Smooth muscle cell (in vitro differentiated cells): ENCODE measurements around the gene EIF5. TPM values are rescaled to one million over a fixed set of nuclear protein-coding genes. Genes with fewer than 3 reads are reported as not detected.

Experiments
- DNase-seq: peaks from one replicate; lab custom pipeline; 2025; ENCODE audit not compliant: unreplicated experiment; lab: John Stamatoyannopoulos, UW
- H2AFZ ChIP-seq: fragments of 200-600 bp; sonication (generic); 2 replicates; pipeline ENCODE4 v1.6.0; 2016; ENCODE audit warnings: antibody characterized with exemption, low read depth, mild to moderate bottlenecking
- H3F3A ChIP-seq: fragments of 200-600 bp; sonication (generic); 2 replicates; pipeline ENCODE4 v1.6.0; 2017; ENCODE audit warnings: antibody characterized with exemption, low read depth
- H3K27ac ChIP-seq: fragments of 200-600 bp; sonication (generic); 2 replicates; pipeline ENCODE4 v1.5.1; 2016; ENCODE audit warnings: low read depth, mild to moderate bottlenecking
- H3K27me3 ChIP-seq: fragments of 200-600 bp; sonication (generic); 2 replicates; pipeline ENCODE4 v1.6.1; 2016; ENCODE audit warnings: low read depth, mild to moderate bottlenecking
- H3K36me3 ChIP-seq: fragments of 200-600 bp; sonication (generic); 2 replicates; pipeline ENCODE4 v1.5.1; 2016; ENCODE audit warnings: low read depth
- H3K4me1 ChIP-seq: fragments of 200-600 bp; sonication (generic); 2 replicates; pipeline ENCODE4 v1.5.1; 2016; ENCODE audit warnings: low read depth
- H3K4me2 ChIP-seq: fragments of 200-600 bp; sonication (generic); 2 replicates; pipeline ENCODE4 v1.6.0; 2016; ENCODE audit warnings: mild to moderate bottlenecking
- H3K4me3 ChIP-seq: fragments of 200-600 bp; sonication (generic); 2 replicates; pipeline ENCODE4 v1.5.1; 2016; ENCODE audit warnings: mild to moderate bottlenecking
- H3K79me2 ChIP-seq: fragments of 200-600 bp; sonication (generic); 2 replicates; pipeline ENCODE4 v1.6.0; 2016; ENCODE audit warnings: low read depth, mild to moderate bottlenecking
- H3K9ac ChIP-seq: fragments of 200-600 bp; sonication (generic); 2 replicates; pipeline ENCODE4 v1.6.0; 2016; ENCODE audit warnings: low read depth
- H3K9me3 ChIP-seq: fragments of 200-600 bp; sonication (generic); replicated peaks from 2 replicates; pipeline ENCODE4 v1.5.1; 2016; ENCODE audit warnings: low read depth
- H4K20me1 ChIP-seq: fragments of 200-600 bp; sonication (generic); 2 replicates; pipeline ENCODE4 v1.6.0; 2016; ENCODE audit warnings: low read depth
- WGBS: methylation state at CpG from one replicate; pipeline ENCODE4 v1.1.7; 2016; ENCODE audit warnings: low lambda C conversion rate; 5-methylcytosine and 5-hydroxymethylcytosine counted together
- polyA plus RNA-seq: library from polyadenylated mRNA; unstranded; fragments of >200 nt; fragmentation: Nextera tagmentation; extraction: Ambion mirVana; gene quantifications from 2 replicates; pipeline ENCODE4 v1.2.1, GENCODE V29; 2016
- total RNA-seq: library from RNA; depleted of rRNA; stranded (reverse); fragments of >200 nt; gene quantifications from 2 replicates; pipeline ENCODE4 v1.2.3, GENCODE V29; 2014
- TF ChIP-seq, protein P1 (sequence below): fragments of 200-600 bp; sonication (generic); IDR thresholded peaks from 2 replicates; pipeline ENCODE4 v1.5.1; 2017; ENCODE audit warnings: borderline replicate concordance, mild to moderate bottlenecking, antibody characterized with exemption; ENCODE audit not compliant: insufficient read depth, poor library complexity, severe bottlenecking

Gene EIF5
- total and polyA plus RNA-seq, 2 experiments from 2014 or later = 278 to 290 TPM

DNA sequence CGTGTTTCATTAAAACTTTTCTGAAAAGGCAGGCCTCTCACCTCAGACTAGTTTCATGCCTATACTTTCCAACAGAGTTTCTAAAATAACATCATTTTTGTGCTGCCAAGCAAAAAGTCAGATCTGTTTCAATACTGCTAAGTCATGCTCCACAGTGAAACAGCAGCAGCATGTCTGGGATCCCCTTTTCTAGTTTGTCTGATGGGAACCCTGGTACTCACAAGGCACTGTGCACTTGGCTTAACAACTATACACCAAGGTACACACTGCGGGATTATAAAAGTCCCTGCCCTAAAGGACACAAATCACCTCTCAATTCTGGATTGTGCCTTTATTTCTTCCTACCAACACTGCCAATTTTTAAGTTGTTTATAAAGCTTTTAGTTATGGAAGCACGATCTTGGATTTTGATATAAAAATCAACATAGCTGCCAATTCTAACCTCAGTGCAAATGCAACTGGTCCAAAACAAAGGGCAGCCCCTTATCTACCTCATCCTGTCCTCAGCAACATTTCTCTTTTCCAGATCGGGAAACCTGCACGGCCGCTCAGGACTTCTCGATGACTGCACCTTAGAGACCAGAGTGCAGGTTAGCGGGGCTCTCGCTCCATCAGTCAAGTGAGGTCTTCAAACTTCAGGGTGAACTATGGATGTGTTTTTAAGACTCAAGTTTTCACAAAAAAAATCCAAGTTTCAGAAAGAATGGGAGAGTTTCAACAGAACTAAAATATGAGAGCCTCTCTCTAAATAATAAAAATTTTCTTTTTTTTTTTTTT is 1.7 kb upstream of the EIF5 start:
- TF ChIP-seq, protein P1, sequence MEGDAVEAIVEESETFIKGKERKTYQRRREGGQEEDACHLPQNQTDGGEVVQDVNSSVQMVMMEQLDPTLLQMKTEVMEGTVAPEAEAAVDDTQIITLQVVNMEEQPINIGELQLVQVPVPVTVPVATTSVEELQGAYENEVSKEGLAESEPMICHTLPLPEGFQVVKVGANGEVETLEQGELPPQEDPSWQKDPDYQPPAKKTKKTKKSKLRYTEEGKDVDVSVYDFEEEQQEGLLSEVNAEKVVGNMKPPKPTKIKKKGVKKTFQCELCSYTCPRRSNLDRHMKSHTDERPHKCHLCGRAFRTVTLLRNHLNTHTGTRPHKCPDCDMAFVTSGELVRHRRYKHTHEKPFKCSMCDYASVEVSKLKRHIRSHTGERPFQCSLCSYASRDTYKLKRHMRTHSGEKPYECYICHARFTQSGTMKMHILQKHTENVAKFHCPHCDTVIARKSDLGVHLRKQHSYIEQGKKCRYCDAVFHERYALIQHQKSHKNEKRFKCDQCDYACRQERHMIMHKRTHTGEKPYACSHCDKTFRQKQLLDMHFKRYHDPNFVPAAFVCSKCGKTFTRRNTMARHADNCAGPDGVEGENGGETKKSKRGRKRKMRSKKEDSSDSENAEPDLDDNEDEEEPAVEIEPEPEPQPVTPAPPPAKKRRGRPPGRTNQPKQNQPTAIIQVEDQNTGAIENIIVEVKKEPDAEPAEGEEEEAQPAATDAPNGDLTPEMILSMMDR = no peak
- H3K9me3 ChIP-seq = no peaks in the 10 kb centered on the region
- peaks cover 22% of the 10 kb centered on the region for H3K4me1 ChIP-seq
- peak overlapping the region; percentile 100 for H3K9ac ChIP-seq
- H3K79me2 ChIP-seq = peaks cover 27% of the 10 kb centered on the region
- no peaks in the 10 kb centered on the region for H3K27me3 ChIP-seq
- peaks cover 15% of the 10 kb centered on the region for H3K36me3 ChIP-seq
- peak overlapping the region; percentile 99 for H3K4me3 ChIP-seq
- H3K27ac ChIP-seq = peak overlapping the region; percentile 98
- peaks cover 27% of the 10 kb centered on the region for H4K20me1 ChIP-seq
- H2AFZ ChIP-seq = no peak overlapping the region
- no peak for DNase-seq
- 77% methylated on average over 9 of the region's 9 CpGs for WGBS
- peaks cover 25% of the 10 kb centered on the region for H3F3A ChIP-seq
- peak overlapping the region; percentile 88 for H3K4me2 ChIP-seq

DNA sequence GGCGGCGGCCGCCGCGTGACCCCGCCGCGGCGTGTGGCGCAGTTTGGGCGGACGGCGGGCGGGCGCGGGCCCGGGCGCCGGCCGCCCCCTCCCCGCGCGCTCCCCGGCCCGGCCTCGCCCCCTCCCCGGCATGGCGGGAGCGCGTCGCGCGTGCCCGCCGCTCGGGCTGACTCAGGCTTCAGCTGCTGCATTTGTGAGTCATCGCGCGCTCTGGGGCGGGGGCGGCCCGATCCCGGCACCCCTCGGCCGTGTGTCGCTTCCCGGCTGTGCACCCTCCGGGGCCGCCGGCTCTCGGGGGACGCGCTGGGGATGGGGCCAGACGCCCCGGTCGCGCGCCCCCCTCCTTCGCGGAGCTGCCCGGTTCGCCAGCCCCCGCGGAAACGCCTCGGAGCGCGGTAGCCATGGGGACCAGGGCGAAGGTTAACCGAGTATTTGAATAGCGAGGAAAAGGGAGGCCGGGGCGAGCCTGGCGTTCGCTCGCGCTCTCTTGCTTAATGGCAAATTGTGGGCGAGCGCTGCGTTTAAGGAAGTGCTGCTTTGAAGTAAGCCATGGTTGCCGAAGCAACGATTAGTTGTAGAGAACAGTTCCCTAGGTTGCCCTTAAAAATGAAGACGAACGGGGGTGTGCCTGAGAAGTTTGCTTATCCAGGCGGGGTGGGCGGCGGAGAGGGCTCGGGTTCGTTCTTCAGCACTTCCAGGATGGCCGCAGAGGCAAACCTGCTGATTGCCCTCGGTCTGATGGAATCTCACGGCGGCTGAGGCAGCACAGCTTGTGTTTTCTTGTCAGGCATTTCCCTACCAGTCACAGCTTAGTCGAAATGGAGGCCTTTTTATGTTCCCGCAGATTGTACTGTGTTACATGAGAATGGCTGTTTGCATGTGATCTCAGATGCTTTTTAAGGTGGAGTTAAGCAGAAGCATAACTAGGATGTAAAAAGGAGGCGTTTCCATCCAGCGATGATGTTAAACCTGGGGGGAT is 896 bp downstream of the EIF5 start:
- WGBS = 2% methylated on average over 70 of the region's 97 CpGs
- H4K20me1 ChIP-seq = peaks cover 53% of the 10 kb centered on the region
- peak; percentile 57 for DNase-seq

DNA sequence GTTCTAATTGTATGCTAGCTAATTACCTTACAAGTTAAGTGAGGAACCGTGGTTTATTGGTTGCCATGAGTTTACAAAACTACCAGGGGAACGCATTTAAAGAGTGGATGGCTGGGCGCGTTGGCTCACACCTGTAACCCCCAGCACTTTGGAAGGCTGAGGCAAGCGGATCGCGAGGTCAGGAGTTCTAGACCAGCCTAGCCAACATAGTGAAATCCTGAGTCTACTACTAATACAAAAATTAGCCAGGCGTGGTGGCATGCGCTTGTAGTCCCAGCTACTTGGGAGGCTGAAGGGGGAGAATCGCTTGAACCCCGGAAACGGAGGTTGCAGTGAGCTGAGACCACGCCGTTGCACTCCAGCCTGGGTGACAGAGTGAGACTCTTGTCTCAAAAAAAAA is 2.2 kb downstream of the EIF5 start:
- H3K36me3 ChIP-seq = peaks cover 53% of the 10 kb centered on the region
- WGBS = 96% methylated on average over 14 of the region's 14 CpGs
- peak overlapping the region; percentile 95 for H3K4me2 ChIP-seq
- H3K79me2 ChIP-seq = peaks cover 46% of the 10 kb centered on the region
- no peaks in the 10 kb centered on the region for H3K9me3 ChIP-seq
- no peaks in the 10 kb centered on the region for H3K27me3 ChIP-seq
- H3F3A ChIP-seq = peaks cover 62% of the 10 kb centered on the region
- peak overlapping the region; percentile 99 for H3K9ac ChIP-seq
- H3K4me3 ChIP-seq = peak overlapping the region; percentile 99
- H3K27ac ChIP-seq = peak overlapping the region; percentile 39
- no peak for DNase-seq
- TF ChIP-seq, protein P1 = no peak
- peaks cover 22% of the 10 kb centered on the region for H3K4me1 ChIP-seq
- no peak overlapping the region for H2AFZ ChIP-seq
- H4K20me1 ChIP-seq = peaks cover 65% of the 10 kb centered on the region

More for the DNA sequence above, 896 bp downstream of the EIF5 start:
- no peaks in the 10 kb centered on the region for H3K9me3 ChIP-seq
- H3K4me2 ChIP-seq = peak overlapping the region; percentile 95
- H2AFZ ChIP-seq = no peak overlapping the region
- peak overlapping the region; percentile 100 for H3K9ac ChIP-seq
- H3K27me3 ChIP-seq = no peaks in the 10 kb centered on the region
- H3K79me2 ChIP-seq = peaks cover 46% of the 10 kb centered on the region
- H3F3A ChIP-seq = peaks cover 50% of the 10 kb centered on the region
- peak overlapping the region; percentile 98 for H3K27ac ChIP-seq
- H3K4me1 ChIP-seq = peaks cover 22% of the 10 kb centered on the region
- H3K4me3 ChIP-seq = peak overlapping the region; percentile 99
- TF ChIP-seq, protein P1 = no peak
- peaks cover 41% of the 10 kb centered on the region for H3K36me3 ChIP-seq
